Fibroblast of lung (primary cell): ENCODE data around the gene GATA3. TPM values are rescaled to one million over a fixed set of nuclear protein-coding genes. Genes with fewer than 3 reads are reported as not detected.
A peak's percentile ranks its signal among the peaks of the same experiment; 100 is the strongest.

Source experiments
- DNase-seq, 2 donors: peaks; one replicate each; pipeline versions ENCODE4 v3.0.0 to v3.0.0-alpha.2; 2010; ENCODE audit warnings: low read depth in 2 of 2
- H2AFZ ChIP-seq: 2 replicates; pipeline ENCODE4 v1.5.1; 2012; ENCODE audit warnings: low read length, control low read depth, inconsistent platforms
- H3K27ac ChIP-seq: 2 replicates; pipeline ENCODE4 v1.5.1; 2011; ENCODE audit warnings: low read length, control low read depth; ENCODE audit not compliant: insufficient read depth
- H3K27me3 ChIP-seq: 2 replicates; pipeline ENCODE4 v1.5.1; 2011; ENCODE audit warnings: mild to moderate bottlenecking, low read length; ENCODE audit not compliant: control insufficient read depth, insufficient read depth
- H3K36me3 ChIP-seq: 2 replicates; pipeline ENCODE4 v1.5.1; 2011; ENCODE audit warnings: low read length; ENCODE audit not compliant: control insufficient read depth, insufficient read depth
- H3K4me1 ChIP-seq: 2 replicates; pipeline ENCODE4 v1.5.1; 2011; ENCODE audit warnings: low read length; ENCODE audit not compliant: control insufficient read depth, insufficient read depth; ENCODE audit errors: extremely low read depth
- H3K4me2 ChIP-seq: 2 replicates; pipeline ENCODE4 v1.5.1; 2011; ENCODE audit warnings: low read length, control low read depth; ENCODE audit not compliant: insufficient read depth; ENCODE audit errors: extremely low read depth
- H3K4me3 ChIP-seq, 4 experiments: fragments of 200-600 bp in 1 of 4; sonication (generic) in 1 of 4; replicated peaks in 1 of 4; 2 replicates each; pipeline ENCODE4 v1.5.1; 2011 to 2016; ENCODE audit warnings: low read length in 4 of 4, low read depth in 3 of 4, mild to moderate bottlenecking in 3 of 4, control low read depth in 2 of 4, inconsistent platforms in 1 of 4, mixed read lengths in 1 of 4; ENCODE audit not compliant: insufficient read depth in 1 of 4; ENCODE audit errors: control extremely low read depth in 1 of 4
- H3K79me2 ChIP-seq: 2 replicates; pipeline ENCODE4 v1.5.1; 2012; ENCODE audit warnings: mild to moderate bottlenecking, low read length, inconsistent platforms; ENCODE audit not compliant: control insufficient read depth, insufficient read depth
- H3K9ac ChIP-seq: 2 replicates; pipeline ENCODE4 v1.5.1; 2011; ENCODE audit warnings: mild to moderate bottlenecking, low read length, control low read depth; ENCODE audit not compliant: insufficient read depth
- H3K9me3 ChIP-seq: 2 replicates; pipeline ENCODE4 v1.5.1; 2012; ENCODE audit warnings: low read depth, low read length; ENCODE audit not compliant: control insufficient read depth, insufficient read depth
- H4K20me1 ChIP-seq: 2 replicates; pipeline ENCODE4 v1.5.1; 2011; ENCODE audit warnings: low read length; ENCODE audit not compliant: control insufficient read depth, insufficient read depth; ENCODE audit errors: extremely low read depth
- CTCF ChIP-seq, 2 donors: IDR thresholded peaks in 1 of 2; conservative IDR thresholded peaks in 1 of 2; 1 replicate in 1 of 2; 2 replicates in 1 of 2; pipeline ENCODE4 v1.5.1; 2011 to 2012; ENCODE audit warnings: low read length in 2 of 2, control low read depth in 1 of 2, inconsistent platforms in 1 of 2, low read depth in 1 of 2, mild to moderate bottlenecking in 1 of 2
- EZH2 ChIP-seq: IDR thresholded peaks from 2 replicates; pipeline ENCODE4 v1.5.1; 2012; ENCODE audit warnings: low read length, control low read depth, mild to moderate bottlenecking; ENCODE audit errors: missing control alignments
- polyA plus RNA-seq, 2 donors: library from polyadenylated mRNA; depleted of rRNA in 1 of 2; stranded (reverse) in 1 of 2; unstranded in 1 of 2; fragments of >200 nt; gene quantifications; 2 replicates each; pipeline ENCODE4 v1.2.1, GENCODE V29; 2011 to 2012; ENCODE audit warnings: missing spikeins in 1 of 2
- total RNA-seq: library from RNA; depleted of rRNA; stranded (reverse); fragments of >200 nt; gene quantifications from 2 replicates; pipeline ENCODE4 v1.2.1, GENCODE V29; 2014

The GATA3 gene
- total and polyA plus RNA-seq, 2 donors (not counting 1 experiment from before 2014, with no cell fraction given) = not detected

- H4K20me1 ChIP-seq = no peaks in the 10 kb centered on the region
- no peaks in the 10 kb centered on the region for H3K9me3 ChIP-seq
- H3K27me3 ChIP-seq = peaks cover 84% of the 10 kb centered on the region
- H3K27ac ChIP-seq = no peak overlapping the region
- H3K36me3 ChIP-seq = no peaks in the 10 kb centered on the region
- H3K79me2 ChIP-seq = no peaks in the 10 kb centered on the region
- H3K9ac ChIP-seq = no peak overlapping the region
- H2AFZ ChIP-seq = no peak overlapping the region
- H3K4me2 ChIP-seq = no peak overlapping the region
- no peak for DNase-seq
- H3K4me3 ChIP-seq = no peak overlapping the region
- H3K4me1 ChIP-seq = no peaks in the 10 kb centered on the region
- TF ChIP-seq EZH2 (peak; percentile 83), CTCF (conservative IDR thresholded peaks at IDR 0.05 in 1 of 2, IDR thresholded peaks at IDR 0.05 in 1 of 2; ENCODE audit: low read depth in 1 of 2, low read length in 2 of 2) (no peak)
Observed at GRCh38 chr10:8037941-8038894, 16.3 kb upstream of the GATA3 start.

- H3K27ac ChIP-seq = no peak overlapping the region
- peaks cover 84% of the 10 kb centered on the region for H3K27me3 ChIP-seq
- H3K4me1 ChIP-seq = no peaks in the 10 kb centered on the region
- H3K4me2 ChIP-seq = no peak overlapping the region
- H3K9me3 ChIP-seq = no peaks in the 10 kb centered on the region
- no peaks in the 10 kb centered on the region for H3K36me3 ChIP-seq
- H2AFZ ChIP-seq = no peak overlapping the region
- no peaks in the 10 kb centered on the region for H3K79me2 ChIP-seq
- TF ChIP-seq CTCF (conservative IDR thresholded peaks at IDR 0.05 in 1 of 2, IDR thresholded peaks at IDR 0.05 in 1 of 2; ENCODE audit: low read depth in 1 of 2, low read length in 2 of 2) (no peak), EZH2 (no peak)
- no peak overlapping the region for H3K4me3 ChIP-seq
- DNase-seq = no peak
- H3K9ac ChIP-seq = no peak overlapping the region
- no peaks in the 10 kb centered on the region for H4K20me1 ChIP-seq
Observed at GRCh38 chr10:8039321-8039881, 15.1 kb upstream of the GATA3 start.

- H3K27me3 ChIP-seq = peaks cover 87% of the 10 kb centered on the region
- H3K9me3 ChIP-seq = no peaks in the 10 kb centered on the region
- H3K79me2 ChIP-seq = no peaks in the 10 kb centered on the region
- no peaks in the 10 kb centered on the region for H4K20me1 ChIP-seq
- no peak overlapping the region for H3K9ac ChIP-seq
- no peaks in the 10 kb centered on the region for H3K36me3 ChIP-seq
- no peak overlapping the region for H3K4me3 ChIP-seq
- H2AFZ ChIP-seq = no peak overlapping the region
- no peak overlapping the region for H3K4me2 ChIP-seq
- no peaks in the 10 kb centered on the region for H3K4me1 ChIP-seq
- TF ChIP-seq EZH2 (peak; percentile 30), CTCF (conservative IDR thresholded peaks at IDR 0.05 in 1 of 2, IDR thresholded peaks at IDR 0.05 in 1 of 2; ENCODE audit: low read depth in 1 of 2, low read length in 2 of 2) (no peak)
- H3K27ac ChIP-seq = no peak overlapping the region
- no peak for DNase-seq
Observed at GRCh38 chr10:8040651-8041050, 13.8 kb upstream of the GATA3 start.
